Activated effector memory CD4-positive, alpha-beta T cell treated with anti-CD3 and anti-CD28 coated beads, Interleukin-2, amount 50 U/mL, for 16 hours (primary cell): ENCODE measurements around the gene STX12.
"Not testable (repeated sequence)": the region's sequence is repeated elsewhere in the genome, so short reads cannot be mapped to it uniquely, and the experiment has no call there.

ENCODE experiments used
- DNase-seq: peaks from one replicate; pipeline ENCODE4 v3.0.0-alpha.2; 2020

The STX12 gene

GRCh38 chr1:27772932-27773825 lies at the start of gene STX12:
STX12 (plus strand) TSS chr1:27773219; CDS start chr1:27773308, 89 bp downstream.
- DNase-seq: peak; percentile 99

DNA sequence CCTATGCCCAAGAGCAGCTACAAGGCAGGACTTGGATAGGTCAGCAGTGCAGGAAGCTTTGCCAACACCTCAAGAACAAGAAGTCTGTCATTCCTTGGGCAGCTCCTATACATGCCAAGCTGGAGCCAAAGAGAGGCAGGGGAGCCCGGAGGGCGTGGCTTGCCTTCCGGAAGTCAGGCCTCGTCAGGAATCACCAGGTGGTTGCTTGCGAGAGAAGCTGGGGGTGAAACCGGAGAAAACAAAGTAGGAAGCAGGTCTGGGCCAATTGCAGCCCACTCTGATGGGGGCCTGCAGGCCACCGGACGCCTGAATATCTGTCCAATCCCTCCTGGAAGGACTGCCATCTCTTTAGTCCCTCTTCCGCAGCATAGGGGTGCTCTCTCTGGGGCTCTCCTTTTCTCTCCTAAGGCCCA lies 48.1 kb upstream of the STX12 start:
- DNase-seq: peak; percentile 63

- DNase-seq: peak; percentile 100
Observed at GRCh38 chr1:27725374-27726172, 47.4 kb upstream of the STX12 start, which contains the start of gene FAM76A. FAM76A (plus strand) TSS chr1:27725961; CDS start chr1:27726081, 120 bp downstream.

DNA sequence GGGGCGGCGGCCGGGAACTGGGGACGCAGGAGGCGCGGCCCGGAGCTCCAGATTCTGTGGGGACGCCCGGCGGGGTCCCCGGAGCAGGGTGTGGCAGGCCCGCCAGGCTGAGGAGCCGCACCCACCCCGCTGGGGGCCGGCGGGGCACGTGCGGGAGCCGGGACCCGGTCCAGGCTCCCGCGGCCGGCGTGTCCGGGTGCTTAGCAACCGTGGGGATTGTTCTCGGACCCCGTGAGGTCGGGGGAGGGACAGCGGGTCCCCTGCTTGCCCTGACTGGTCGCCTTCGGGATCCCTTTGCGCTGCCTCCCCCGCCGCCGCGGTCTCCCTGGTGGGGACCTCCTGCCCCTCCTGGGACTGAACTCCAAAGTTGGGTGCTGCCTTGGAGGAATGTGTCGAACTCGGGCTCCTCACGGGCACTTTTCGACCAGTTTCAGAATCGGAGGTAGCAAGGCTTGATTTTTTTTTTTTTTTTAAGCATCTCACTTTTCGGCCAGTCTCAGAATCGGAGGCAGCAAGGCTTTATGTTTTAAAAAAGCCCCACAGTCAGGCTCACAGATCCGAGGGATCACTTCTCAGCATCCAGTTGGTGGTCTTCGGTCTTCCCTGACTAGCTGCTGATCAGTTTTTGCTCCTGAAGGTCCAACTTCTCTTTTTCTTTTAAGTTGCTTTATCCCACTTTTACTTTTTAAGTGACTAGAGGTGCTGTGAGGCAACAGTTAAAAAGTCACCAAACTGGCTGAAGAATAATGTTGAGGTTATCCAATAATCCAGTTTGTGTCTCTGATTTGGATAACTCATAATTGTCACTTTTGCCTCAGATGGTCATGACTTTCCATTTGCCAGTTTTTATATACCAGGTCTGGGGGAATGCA lies 46.6 kb upstream of the STX12 start:
- DNase-seq: peak; percentile 78

- DNase-seq: no peak
Observed at GRCh38 chr1:27727126-27727525, 45.9 kb upstream of the STX12 start.

GRCh38 chr1:27736252-27736651 lies 36.8 kb upstream of the STX12 start:
- no peak for DNase-seq

DNA sequence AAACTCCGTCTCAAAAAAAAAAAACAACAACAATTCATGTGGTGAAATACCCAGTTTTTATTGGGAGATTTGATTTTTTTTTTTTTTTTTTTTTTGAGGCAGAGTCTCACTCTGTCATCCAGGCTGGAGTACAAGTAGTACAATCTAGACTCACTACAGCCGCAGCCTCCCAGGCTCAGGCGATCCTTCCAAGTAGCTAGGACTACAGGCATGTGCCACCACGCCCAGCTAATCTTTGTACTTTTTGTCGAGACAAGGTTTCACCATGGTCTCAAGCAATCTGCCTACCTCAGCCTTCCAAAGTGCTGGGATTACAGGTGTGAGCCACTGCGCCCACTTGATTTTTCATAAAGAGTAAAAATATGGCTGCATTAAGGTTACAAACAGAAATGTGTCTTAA lies 31.9 kb upstream of the STX12 start:
- DNase-seq: no peak

DNA sequence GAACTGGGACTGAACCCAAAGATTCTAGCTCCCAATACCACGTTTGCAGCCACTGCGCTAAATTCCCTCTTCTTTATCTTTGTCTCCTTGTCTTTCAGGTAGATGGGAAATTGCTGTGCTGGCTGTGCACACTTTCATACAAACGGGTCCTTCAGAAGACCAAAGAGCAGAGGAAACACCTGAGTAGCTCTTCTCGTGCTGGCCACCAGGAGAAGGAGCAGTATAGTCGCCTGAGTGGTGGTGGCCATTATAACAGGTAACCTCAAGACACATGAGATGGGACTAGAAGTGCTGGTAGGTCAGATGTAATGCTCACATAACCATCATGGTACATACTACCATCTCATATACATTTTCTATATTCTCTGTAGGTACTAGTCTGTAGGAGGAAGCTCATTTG lies 28.5 kb upstream of the STX12 start:
- no peak for DNase-seq

DNA sequence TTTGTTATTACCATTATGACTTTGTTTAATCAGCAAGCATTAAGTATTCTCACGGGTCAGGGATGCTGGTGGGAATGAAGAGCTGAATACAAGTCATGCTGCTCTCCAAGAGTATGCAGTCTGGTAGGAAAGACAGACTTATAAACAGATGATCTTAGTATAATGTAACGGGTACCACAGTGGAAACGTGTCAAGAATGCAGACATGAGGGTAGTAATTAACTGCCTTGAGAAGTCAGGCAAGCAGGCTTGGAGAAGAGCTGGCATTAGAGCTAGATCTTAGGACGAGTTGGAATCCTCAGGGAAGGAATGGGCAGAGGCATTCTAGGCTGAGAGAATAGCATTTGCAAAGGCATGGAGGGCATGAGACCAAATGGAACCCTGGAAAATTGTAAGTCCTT lies 27.6 kb upstream of the STX12 start:
- DNase-seq: no peak

GRCh38 chr1:27752360-27752759 lies 20.7 kb upstream of the STX12 start:
- no peak for DNase-seq

GRCh38 chr1:27755286-27755685 lies 17.7 kb upstream of the STX12 start:
- no peak for DNase-seq

DNA sequence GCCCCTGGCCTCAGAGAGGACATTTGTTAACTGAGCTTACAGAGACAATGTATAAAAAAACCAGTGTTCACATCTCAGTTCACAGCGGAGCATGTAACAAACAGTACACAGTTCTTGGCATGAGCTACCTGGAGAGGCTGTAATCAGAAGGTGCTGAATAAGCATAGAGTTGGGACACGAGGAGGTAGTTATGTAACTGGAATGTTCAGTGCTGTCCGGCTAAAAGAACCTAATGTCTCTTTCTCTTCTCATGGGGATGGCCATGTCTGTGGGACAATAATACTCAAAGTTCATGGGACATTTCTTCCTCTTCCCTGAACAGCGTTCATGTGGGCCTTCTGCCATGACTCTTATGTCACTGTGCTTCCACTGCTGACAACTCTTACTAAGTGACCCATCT lies 17.2 kb upstream of the STX12 start:
- DNase-seq: no peak

GRCh38 chr1:27759236-27759635 lies 13.8 kb upstream of the STX12 start:
- DNase-seq: no peak

GRCh38 chr1:27760426-27760825 lies 12.6 kb upstream of the STX12 start:
- DNase-seq: no peak

- DNase-seq: no peak
Observed at GRCh38 chr1:27762033-27762432, 11.0 kb upstream of the STX12 start.

DNA sequence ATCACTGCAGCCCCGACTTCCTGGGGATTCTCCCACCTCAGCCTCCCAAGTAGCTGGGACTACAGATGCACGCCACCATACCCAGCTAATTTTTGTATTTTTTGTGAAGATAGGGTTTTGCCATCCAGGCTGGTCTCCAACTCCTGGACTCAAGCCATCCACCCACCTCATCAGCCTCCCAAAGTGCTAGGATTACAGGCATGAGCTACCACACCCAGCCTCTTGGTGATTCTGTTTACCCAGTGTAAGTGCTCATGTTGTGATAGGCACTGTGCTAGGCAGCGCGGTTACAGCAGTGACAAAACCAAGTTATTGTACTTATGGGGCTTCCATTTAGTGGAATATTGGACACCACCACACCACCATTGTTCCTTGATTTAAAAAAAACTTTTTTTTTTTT lies 9.7 kb upstream of the STX12 start:
- no peak for DNase-seq

GRCh38 chr1:27770293-27770830 lies 2.7 kb upstream of the STX12 start:
- no peak for DNase-seq

DNA sequence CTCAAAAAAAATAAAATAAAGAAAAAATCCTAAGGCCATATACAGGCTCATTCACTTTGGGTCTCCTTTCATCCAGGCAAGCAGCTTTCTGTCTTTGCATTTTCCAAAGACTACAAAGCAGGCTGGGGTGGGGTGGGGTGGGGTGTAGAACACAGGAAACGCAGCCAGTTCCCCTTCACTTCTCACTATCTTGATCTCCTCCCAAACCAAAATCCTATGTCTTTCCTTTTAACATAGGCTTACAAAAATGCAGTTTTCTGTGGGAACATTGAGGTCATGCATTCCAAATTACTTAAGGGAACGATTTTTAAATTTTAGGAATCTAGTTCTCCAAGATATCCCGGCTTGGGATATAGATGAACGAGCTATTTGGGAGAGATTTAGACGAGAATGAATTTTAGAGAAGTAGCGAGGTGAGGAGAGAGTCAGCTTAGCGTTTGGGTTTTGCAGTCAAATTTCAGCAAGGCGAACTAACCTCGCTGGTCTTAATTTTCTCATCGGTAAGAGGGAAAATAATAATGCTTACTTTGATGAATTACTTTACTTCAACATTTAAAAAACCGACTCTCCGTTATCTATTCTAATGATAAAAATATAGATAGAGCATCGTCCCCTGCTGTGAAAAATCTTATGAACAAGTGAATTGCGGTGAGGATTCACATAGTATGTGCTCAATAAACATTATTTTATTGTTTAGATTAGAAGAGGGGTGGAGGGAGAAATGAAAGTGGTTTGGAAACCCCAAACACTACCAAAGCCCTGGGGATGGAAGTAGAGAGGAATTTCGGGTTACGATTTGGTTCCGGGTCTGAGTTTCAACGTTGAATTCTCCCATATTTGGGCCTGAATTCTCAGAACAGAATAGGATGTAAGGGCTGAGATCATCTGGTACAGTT lies 735 bp upstream of the STX12 start:
- no peak for DNase-seq

DNA sequence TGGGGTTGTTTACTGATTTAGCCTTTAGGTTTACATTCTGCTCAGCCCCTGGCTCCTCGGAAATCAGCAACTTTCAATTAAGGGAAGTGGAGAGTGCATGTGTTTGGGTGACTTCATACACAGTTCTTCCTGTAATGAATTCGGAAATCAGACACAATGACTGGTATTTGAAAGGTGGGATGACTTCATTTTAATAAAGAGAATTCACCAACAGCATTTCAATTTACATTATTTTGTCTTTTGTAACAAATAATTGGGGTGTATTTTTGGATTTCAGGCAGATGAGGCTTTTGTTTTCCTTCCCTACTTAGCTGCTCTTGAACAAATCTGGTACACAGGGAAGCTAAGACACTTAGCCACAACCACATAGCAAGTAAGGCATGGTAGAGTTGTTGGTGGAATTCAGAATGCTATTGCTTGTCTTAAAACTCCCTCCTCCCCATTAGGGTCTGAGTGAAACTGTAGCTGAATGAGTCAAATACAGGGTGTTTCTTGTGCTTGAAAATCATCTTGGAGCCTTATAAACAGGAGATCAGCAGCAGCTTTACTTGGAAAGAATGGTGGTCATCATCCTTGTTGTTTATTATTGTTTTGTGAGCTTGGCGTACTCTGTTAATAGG lies 917 bp downstream of the STX12 start:
- no peak for DNase-seq

DNA sequence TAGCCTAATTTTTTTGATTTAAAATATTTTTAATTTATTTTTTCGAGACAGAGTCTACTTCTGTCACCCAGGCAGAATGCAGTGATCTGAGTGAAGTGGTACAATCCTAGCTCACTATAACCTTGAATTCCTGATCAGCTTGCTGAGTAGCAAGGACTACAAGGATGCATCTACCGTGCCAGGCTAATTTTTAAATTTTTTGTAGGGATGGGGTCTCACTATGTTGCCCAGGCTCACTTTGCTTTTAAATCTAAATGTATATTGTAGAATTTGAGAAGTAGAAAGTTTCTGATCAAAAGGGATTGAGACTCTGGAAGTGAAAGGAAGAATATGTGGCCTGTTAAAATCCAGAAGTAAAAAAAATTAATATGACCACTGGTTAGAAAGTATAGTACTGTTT lies 1.6 kb downstream of the STX12 start:
- DNase-seq: no peak

DNA sequence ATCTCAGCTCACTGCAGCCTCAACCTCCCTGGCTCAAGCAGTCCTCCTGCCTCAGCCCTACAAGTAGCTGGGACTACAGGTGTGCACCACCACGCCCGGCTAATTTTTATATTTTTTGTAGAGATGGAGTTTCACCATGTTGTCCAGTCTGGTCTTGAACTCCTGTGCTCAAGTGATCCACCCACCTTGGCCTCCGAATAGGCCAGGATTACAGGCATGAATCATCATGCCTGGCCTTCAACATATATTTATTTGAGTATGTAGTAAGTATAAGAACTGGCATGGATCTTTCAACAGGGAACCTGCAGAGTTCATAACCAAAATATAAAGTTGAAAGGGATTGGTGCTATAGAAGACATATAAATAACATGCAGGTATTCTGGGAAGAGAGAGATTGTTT lies 2.3 kb downstream of the STX12 start:
- not testable (repeated sequence) for DNase-seq
